OCI-LY1 (cell line): ENCODE results near the gene UBL3.

Experiments used
- H2AFZ ChIP-seq: fragments of 200-600 bp; sonication (generic), shearing (Covaris generic); 2 replicates; pipeline ENCODE4 v1.6.0; 2014; ENCODE audit warnings: antibody characterized with exemption, mild to moderate bottlenecking, low read length
- H3F3A ChIP-seq: fragments of 200-600 bp; sonication (generic), shearing (Covaris generic); 2 replicates; pipeline ENCODE4 v1.6.0; 2014; ENCODE audit warnings: mild to moderate bottlenecking, antibody characterized with exemption, low read length, moderate library complexity; ENCODE audit not compliant: insufficient read depth
- H3K27ac ChIP-seq: fragments of 200-600 bp; sonication (generic); 2 replicates; pipeline ENCODE4 v1.5.1; 2014; ENCODE audit warnings: low read length, mixed run types, mild to moderate bottlenecking, low read depth; ENCODE audit not compliant: poor library complexity, severe bottlenecking
- H3K27me3 ChIP-seq: fragments of 200-600 bp; sonication (generic); 2 replicates; pipeline ENCODE4 v1.6.0; 2014; ENCODE audit warnings: antibody characterized with exemption, mild to moderate bottlenecking, low read length, moderate library complexity; ENCODE audit not compliant: insufficient read depth
- H3K36me3 ChIP-seq: fragments of 200-600 bp; sonication (generic); 2 replicates; pipeline ENCODE4 v1.6.1; 2014; ENCODE audit warnings: mild to moderate bottlenecking, antibody characterized with exemption, low read length, moderate library complexity, mixed read lengths; ENCODE audit not compliant: insufficient read depth
- H3K4me1 ChIP-seq: fragments of 200-600 bp; sonication (generic); 2 replicates; pipeline ENCODE4 v1.5.1; 2014; ENCODE audit warnings: mild to moderate bottlenecking, low read length, moderate library complexity; ENCODE audit not compliant: insufficient read depth, severe bottlenecking
- H3K4me2 ChIP-seq: fragments of 200-600 bp; sonication (generic), shearing (Covaris generic); 2 replicates; pipeline ENCODE4 v1.6.1; 2014; ENCODE audit warnings: low read length
- H3K4me3 ChIP-seq: fragments of 200-600 bp; sonication (generic); 2 replicates; pipeline ENCODE4 v1.5.1; 2014; ENCODE audit warnings: low read length, low read depth, mild to moderate bottlenecking, mixed read lengths; ENCODE audit not compliant: poor library complexity, severe bottlenecking
- H3K79me2 ChIP-seq: fragments of 200-600 bp; shearing (Covaris generic); 2 replicates; pipeline ENCODE4 v1.6.1; 2016; ENCODE audit warnings: mixed run types, low read length, mixed read lengths; ENCODE audit not compliant: insufficient read depth
- H3K9ac ChIP-seq: fragments of 200-600 bp; sonication (generic), shearing (Covaris generic); 2 replicates; pipeline ENCODE4 v1.6.1; 2014; ENCODE audit warnings: mild to moderate bottlenecking, low read length, mixed read lengths
- H3K9me2 ChIP-seq: fragments of 200-600 bp; sonication (generic), shearing (Covaris generic); 2 replicates; pipeline ENCODE4 v1.6.1; 2014; ENCODE audit warnings: low read depth, mild to moderate bottlenecking, low read length, mixed read lengths
- H3K9me3 ChIP-seq: fragments of 200-600 bp; shearing (Covaris generic); 2 replicates; pipeline ENCODE4 v1.6.1; 2014; ENCODE audit warnings: low read length, mixed read lengths
- H4K20me1 ChIP-seq: fragments of 200-600 bp; sonication (generic), shearing (Covaris generic); 2 replicates; pipeline ENCODE4 v1.6.0; 2016; ENCODE audit warnings: mild to moderate bottlenecking, low read length; ENCODE audit not compliant: insufficient read depth
- CTCF ChIP-seq: fragments of 200-600 bp; sonication (generic), shearing (Covaris generic); IDR thresholded peaks from 2 replicates; pipeline ENCODE4 v1.5.1; 2017; ENCODE audit warnings: mild to moderate bottlenecking, antibody characterized with exemption, low read length, moderate library complexity, mixed read lengths
- EZH2 ChIP-seq: fragments of 200-600 bp; sonication (generic), shearing (Covaris generic); IDR thresholded peaks from 2 replicates; pipeline ENCODE4 v1.8.0; 2017; ENCODE audit warnings: borderline replicate concordance, mixed run types, mild to moderate bottlenecking, antibody characterized with exemption, low read length, moderate library complexity, mixed read lengths

UBL3 gene

GRCh38 chr13:29892151-29892550, 41.7 kb upstream of the UBL3 start:
- Histone ChIP-seq H2AFZ (no peak overlapping the region), H3K9me3 (no peaks in the 10 kb centered on the region), H3F3A (no peaks in the 10 kb centered on the region), H3K4me2 (no peak overlapping the region), H3K27ac (no peak overlapping the region), H3K9ac (no peak overlapping the region), H3K27me3 (peaks cover 4% of the 10 kb centered on the region; the same call in 1 of the 2 replicates), H3K9me2 (no peaks in the 10 kb centered on the region), H3K4me1 (no peaks in the 10 kb centered on the region), H4K20me1 (no peaks in the 10 kb centered on the region), H3K4me3 (no peak overlapping the region), H3K79me2 (no peaks in the 10 kb centered on the region), H3K36me3 (no peaks in the 10 kb centered on the region)
- TF ChIP-seq EZH2 = no peak
- TF ChIP-seq CTCF = no peak

- Histone ChIP-seq H3K36me3 (no peaks in the 10 kb centered on the region), H3K27me3 (peaks cover 4% of the 10 kb centered on the region; the same call in 1 of the 2 replicates), H3K27ac (no peak overlapping the region), H3K4me1 (no peaks in the 10 kb centered on the region), H3F3A (no peaks in the 10 kb centered on the region), H2AFZ (no peak overlapping the region), H4K20me1 (no peaks in the 10 kb centered on the region), H3K79me2 (no peaks in the 10 kb centered on the region), H3K9ac (no peak overlapping the region), H3K4me2 (no peak overlapping the region), H3K4me3 (no peak overlapping the region), H3K9me2 (no peaks in the 10 kb centered on the region), H3K9me3 (no peaks in the 10 kb centered on the region)
- TF ChIP-seq CTCF = no peak
- TF ChIP-seq EZH2 = no peak
Measured at GRCh38 chr13:29889111-29889510, 38.7 kb upstream of the UBL3 start.

- H3K27ac ChIP-seq = no peak overlapping the region
- no peaks in the 10 kb centered on the region for H3K9me2 ChIP-seq
- H4K20me1 ChIP-seq = no peaks in the 10 kb centered on the region
- no peak overlapping the region for H2AFZ ChIP-seq
- H3F3A ChIP-seq = no peaks in the 10 kb centered on the region
- H3K4me2 ChIP-seq = no peak overlapping the region
- H3K79me2 ChIP-seq = no peaks in the 10 kb centered on the region
- TF ChIP-seq CTCF (no peak), EZH2 (no peak)
- H3K4me3 ChIP-seq = no peak overlapping the region
- H3K27me3 ChIP-seq = peaks cover 4% of the 10 kb centered on the region; the same call in 1 of the 2 replicates
- H3K9ac ChIP-seq = no peak overlapping the region
- H3K4me1 ChIP-seq = no peaks in the 10 kb centered on the region
- no peaks in the 10 kb centered on the region for H3K36me3 ChIP-seq
- no peaks in the 10 kb centered on the region for H3K9me3 ChIP-seq
Measured at GRCh38 chr13:29888306-29888705, 37.9 kb upstream of the UBL3 start.
